GM12864 (cell line): ENCODE data around the gene TOLLIP.

Experiments used
- DNase-seq: peaks from one replicate; pipeline ENCODE4 v3.0.0-alpha.2; 2011; ENCODE audit warnings: low read depth
- H3K4me3 ChIP-seq: 2 replicates; pipeline ENCODE4 v1.5.1; 2011; ENCODE audit warnings: mild to moderate bottlenecking, low read depth, low read length, control low read depth
- CTCF ChIP-seq: IDR thresholded peaks from 2 replicates; pipeline ENCODE4 v1.5.1; 2011; ENCODE audit warnings: low read depth, mild to moderate bottlenecking, moderate library complexity, low read length, control low read depth, inconsistent platforms; ENCODE audit errors: missing control alignments

The TOLLIP gene

GRCh38 chr11:1256257-1257045 lies 53.0 kb downstream of the TOLLIP start:
- no peak for DNase-seq
- TF ChIP-seq CTCF, result no peak
- no peak overlapping the region for H3K4me3 ChIP-seq

- no peak for TF ChIP-seq CTCF
- H3K4me3 ChIP-seq, result no peak overlapping the region
- no peak for DNase-seq
These were observed 54.3 kb downstream of the TOLLIP start for GRCh38 chr11:1255151-1255550.

GRCh38 chr11:1254733-1255132 lies 54.7 kb downstream of the TOLLIP start:
- DNase-seq, result no peak

GRCh38 chr11:1254086-1254648 lies 55.3 kb downstream of the TOLLIP start:
- no peak for DNase-seq
- H3K4me3 ChIP-seq, result no peak overlapping the region
- TF ChIP-seq CTCF, result no peak

More at GRCh38 chr11:1254733-1255132, 54.7 kb downstream of the TOLLIP start:
- no peak for TF ChIP-seq CTCF
- H3K4me3 ChIP-seq, result no peak overlapping the region

- TF ChIP-seq CTCF, result no peak
- H3K4me3 ChIP-seq, result no peak overlapping the region
- DNase-seq, result no peak
These were observed 56.3 kb downstream of the TOLLIP start for GRCh38 chr11:1253103-1253485.

GRCh38 chr11:1252371-1253102 lies 56.9 kb downstream of the TOLLIP start:
- no peak overlapping the region for H3K4me3 ChIP-seq
- DNase-seq, result no peak
- no peak for TF ChIP-seq CTCF
